Measurements from ENCODE around the gene ADNP2.

Gene ADNP2

GRCh38 chr18:80088036-80088435 is 21.0 kb upstream of the ADNP2 start:
- TF ChIP-seq, protein P1, sequence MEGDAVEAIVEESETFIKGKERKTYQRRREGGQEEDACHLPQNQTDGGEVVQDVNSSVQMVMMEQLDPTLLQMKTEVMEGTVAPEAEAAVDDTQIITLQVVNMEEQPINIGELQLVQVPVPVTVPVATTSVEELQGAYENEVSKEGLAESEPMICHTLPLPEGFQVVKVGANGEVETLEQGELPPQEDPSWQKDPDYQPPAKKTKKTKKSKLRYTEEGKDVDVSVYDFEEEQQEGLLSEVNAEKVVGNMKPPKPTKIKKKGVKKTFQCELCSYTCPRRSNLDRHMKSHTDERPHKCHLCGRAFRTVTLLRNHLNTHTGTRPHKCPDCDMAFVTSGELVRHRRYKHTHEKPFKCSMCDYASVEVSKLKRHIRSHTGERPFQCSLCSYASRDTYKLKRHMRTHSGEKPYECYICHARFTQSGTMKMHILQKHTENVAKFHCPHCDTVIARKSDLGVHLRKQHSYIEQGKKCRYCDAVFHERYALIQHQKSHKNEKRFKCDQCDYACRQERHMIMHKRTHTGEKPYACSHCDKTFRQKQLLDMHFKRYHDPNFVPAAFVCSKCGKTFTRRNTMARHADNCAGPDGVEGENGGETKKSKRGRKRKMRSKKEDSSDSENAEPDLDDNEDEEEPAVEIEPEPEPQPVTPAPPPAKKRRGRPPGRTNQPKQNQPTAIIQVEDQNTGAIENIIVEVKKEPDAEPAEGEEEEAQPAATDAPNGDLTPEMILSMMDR (IDR thresholded peaks at IDR 0.05; ENCODE audit: low read depth, low read length, missing control alignments), result no peak
- DNase-seq (ENCODE audit: extremely low read depth, low read depth), result no peak
- no peak overlapping the region for H3K4me3 ChIP-seq (replicated peaks; ENCODE audit: low read depth, low read length)

- TF ChIP-seq, protein P1 (IDR thresholded peaks at IDR 0.05; ENCODE audit: low read depth, low read length, missing control alignments), result no peak
- no peak for DNase-seq (ENCODE audit: extremely low read depth, low read depth)
- H3K4me3 ChIP-seq (replicated peaks; ENCODE audit: low read depth, low read length), result no peak overlapping the region
These were observed 20.2 kb upstream of the ADNP2 start for GRCh38 chr18:80088823-80089222.

GRCh38 chr18:80095414-80095813 is 13.6 kb upstream of the ADNP2 start:
- no peak for DNase-seq (ENCODE audit: extremely low read depth, low read depth)
- no peak overlapping the region for H3K4me3 ChIP-seq (replicated peaks; ENCODE audit: low read depth, low read length)
- TF ChIP-seq, protein P1 (IDR thresholded peaks at IDR 0.05; ENCODE audit: low read depth, low read length, missing control alignments), result no peak

- TF ChIP-seq, protein P1 (IDR thresholded peaks at IDR 0.05; ENCODE audit: low read depth, low read length, missing control alignments), result no peak
- H3K4me3 ChIP-seq (replicated peaks; ENCODE audit: low read depth, low read length), result no peak overlapping the region
- DNase-seq (ENCODE audit: extremely low read depth, low read depth), result no peak
These were observed 13.0 kb upstream of the ADNP2 start for GRCh38 chr18:80096032-80096565.

GRCh38 chr18:80097201-80097600 is 11.9 kb upstream of the ADNP2 start:
- no peak overlapping the region for H3K4me3 ChIP-seq (replicated peaks; ENCODE audit: low read depth, low read length)
- no peak for DNase-seq (ENCODE audit: extremely low read depth, low read depth)
- TF ChIP-seq, protein P1 (IDR thresholded peaks at IDR 0.05; ENCODE audit: low read depth, low read length, missing control alignments), result no peak

GRCh38 chr18:80103231-80103630 is 5.8 kb upstream of the ADNP2 start:
- no peak for DNase-seq (ENCODE audit: extremely low read depth, low read depth)
- H3K4me3 ChIP-seq (replicated peaks; ENCODE audit: low read depth, low read length), result no peak overlapping the region
- TF ChIP-seq, protein P1 (IDR thresholded peaks at IDR 0.05; ENCODE audit: low read depth, low read length, missing control alignments), result no peak

- no peak for DNase-seq (ENCODE audit: extremely low read depth, low read depth)
- no peak overlapping the region for H3K4me3 ChIP-seq (replicated peaks; ENCODE audit: low read depth, low read length)
- TF ChIP-seq, protein P1 (IDR thresholded peaks at IDR 0.05; ENCODE audit: low read depth, low read length, missing control alignments), result no peak
These were observed 4.7 kb upstream of the ADNP2 start for GRCh38 chr18:80104364-80104779.
